ENCODE results near the gene TBC1D3B.
"Not testable (repeated sequence)": the region's sequence is repeated elsewhere in the genome, so short reads cannot be mapped to it uniquely, and the experiment has no call there.

Gene TBC1D3B

GRCh38 chr17:36176536-36176935, at the start of gene TBC1D3B:
TSS of gene TBC1D3B (minus strand) at chr17:36176636. CDS start at chr17:36175050, 1,586 bp downstream.
- DNase-seq (ENCODE audit: extremely low read depth in 1 of 2, low read depth in 1 of 2): not testable (repeated sequence)

- DNase-seq (ENCODE audit: extremely low read depth in 1 of 2, low read depth in 1 of 2): not testable (repeated sequence)
Observed at GRCh38 chr17:36222967-36223366, 46.5 kb upstream of the TBC1D3B start.

DNA sequence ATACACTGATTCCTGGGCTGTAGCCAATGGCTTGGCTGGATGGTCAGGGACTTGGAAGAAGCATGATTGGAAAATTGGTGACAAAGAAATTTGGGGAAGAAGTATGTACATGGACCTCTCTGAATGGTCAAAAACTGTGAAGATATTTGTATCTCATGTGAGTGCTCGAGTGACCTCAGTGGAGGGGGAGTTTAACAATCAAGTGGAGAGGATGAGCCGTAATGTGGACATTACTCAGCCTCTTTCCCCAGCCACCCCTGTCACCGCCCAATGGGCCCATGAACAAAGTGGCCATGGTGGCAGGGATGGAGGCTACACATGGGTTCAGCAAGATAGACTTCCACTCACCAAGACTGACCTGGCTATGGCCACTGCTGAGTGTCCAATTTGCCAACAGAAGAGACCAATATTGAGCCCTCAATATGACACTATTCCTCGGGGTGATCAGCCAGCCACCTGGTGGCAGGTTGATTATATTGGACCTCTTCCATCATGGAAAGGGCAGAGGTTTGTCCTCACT, 45.2 kb upstream of the TBC1D3B start:
- not testable (repeated sequence) for DNase-seq (ENCODE audit: extremely low read depth in 1 of 2, low read depth in 1 of 2)

DNA sequence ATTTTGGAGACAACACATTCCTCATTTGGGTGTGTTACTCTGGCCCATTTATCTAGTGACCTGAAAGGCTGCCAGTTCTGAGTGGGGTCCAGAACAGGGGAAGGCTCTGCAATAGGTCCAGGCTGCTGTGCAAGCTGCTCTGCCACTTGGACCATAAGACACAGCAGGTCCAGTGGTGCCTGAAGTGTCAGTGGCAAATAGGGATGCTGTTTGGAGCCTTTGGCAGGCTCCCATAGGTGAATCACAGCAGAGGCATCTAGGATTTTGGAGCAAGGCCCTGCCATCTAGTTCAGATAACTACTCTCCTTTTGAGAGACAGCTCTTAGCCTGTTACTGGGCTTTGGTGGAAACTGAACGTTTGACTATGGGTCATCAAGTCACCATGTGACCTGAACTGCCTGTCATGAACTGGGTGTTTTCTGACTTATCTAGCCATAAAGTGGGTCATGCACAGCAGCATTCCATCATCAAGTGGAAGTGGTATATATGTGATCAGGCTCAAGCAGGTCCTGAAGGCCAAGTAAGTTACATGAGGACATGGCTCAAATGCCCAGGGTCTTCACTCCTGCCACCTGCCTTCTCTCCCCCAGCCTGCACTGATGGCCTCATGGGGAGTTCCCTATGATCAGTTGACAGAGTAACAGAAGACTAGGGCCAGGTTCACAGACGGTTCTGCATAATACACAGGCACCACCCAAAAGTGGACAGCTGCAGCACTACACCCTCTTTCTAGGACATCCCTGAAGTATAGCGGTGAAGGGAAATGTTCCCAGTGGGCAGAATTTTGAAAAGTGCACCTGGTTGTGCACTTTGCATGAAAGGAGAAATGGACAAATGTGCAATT, 44.5 kb upstream of the TBC1D3B start:
- not testable (repeated sequence) for DNase-seq (ENCODE audit: extremely low read depth in 1 of 2, low read depth in 1 of 2)

DNA sequence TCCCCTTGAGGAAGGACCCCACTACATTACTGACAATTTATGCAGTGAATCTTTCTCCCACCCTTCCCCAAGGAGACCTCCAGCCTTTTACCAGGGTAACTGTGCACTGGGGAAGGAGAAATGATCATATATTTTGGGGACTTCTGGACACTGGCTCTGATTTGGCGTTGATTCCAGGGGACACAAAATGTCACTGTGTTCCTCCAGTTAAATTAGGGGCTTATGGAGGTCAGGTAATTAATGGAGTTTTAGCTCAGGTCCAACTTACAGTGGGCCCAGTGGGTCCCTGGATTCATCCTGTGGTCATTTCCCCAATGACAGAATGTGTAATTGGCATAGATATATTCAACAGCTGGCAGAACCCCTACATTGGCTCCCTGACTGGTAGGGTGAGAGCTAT, 43.1 kb upstream of the TBC1D3B start:
- DNase-seq (ENCODE audit: extremely low read depth in 1 of 2, low read depth in 1 of 2): not testable (repeated sequence)

DNA sequence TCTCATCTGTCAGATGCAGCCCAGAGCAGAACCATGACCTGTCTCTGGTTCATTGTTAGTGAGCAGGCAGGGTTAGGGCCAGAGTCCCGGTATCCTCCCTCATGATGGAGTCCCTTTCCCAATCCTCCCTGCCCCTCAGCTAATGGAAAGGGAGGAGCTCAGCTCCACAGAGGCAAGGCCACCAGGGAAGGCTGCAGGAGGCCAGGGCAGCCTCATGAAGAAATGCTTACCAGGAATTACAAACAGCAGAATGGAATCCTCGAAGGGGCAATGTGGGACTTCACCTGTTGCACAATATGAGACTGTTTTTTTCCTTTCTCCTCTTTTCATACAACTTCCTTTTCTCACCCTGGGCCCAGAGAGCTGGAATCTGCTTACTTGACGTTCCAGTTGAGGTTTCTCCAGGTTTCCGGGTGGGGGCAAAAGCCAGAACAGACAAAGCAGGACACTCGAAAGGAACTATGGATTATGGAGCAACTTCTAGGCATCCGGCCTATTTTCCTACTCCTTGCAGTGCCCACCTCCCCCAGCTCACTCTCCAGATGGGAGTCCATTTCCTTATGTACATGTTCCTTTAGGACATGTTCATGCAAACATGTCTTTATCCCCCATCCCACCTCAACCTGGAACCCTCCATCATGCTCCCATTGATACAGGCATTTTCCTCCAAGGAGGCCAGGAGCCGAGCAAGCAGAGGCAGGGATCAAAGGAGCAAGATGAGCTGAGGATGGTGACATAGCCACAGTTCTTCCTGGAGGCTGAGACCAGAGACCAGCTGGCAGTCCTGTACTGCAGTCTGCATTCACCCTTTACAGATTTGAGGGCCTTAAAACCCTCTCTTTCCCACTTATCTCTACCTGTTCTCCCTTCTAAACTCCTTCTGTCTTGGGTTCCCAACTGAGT, 39.2 kb upstream of the TBC1D3B start:
- DNase-seq (ENCODE audit: extremely low read depth in 1 of 2, low read depth in 1 of 2): not testable (repeated sequence)

- no peak for DNase-seq (ENCODE audit: extremely low read depth in 1 of 2, low read depth in 1 of 2)
Observed at GRCh38 chr17:36214918-36215317, 38.5 kb upstream of the TBC1D3B start.

DNA sequence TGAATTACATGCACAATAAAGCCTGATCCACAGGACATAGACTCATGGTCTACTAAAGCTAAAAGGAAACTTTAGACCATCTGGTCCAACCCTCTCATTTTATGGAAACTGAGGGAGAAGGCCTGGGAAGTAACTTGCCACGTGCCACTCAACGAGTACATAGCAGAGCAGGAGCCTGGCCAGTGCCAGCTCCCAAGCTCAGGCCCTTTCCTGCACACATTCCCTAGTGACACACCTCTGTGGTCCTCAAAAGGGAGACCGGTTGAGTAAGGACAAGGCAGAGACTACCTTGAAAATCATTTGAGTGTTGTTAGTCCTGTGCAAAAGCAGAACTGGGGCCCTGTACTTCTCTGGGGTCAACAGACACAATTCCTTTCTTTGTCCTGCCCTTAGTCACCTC, 37.3 kb upstream of the TBC1D3B start:
- no peak for DNase-seq (ENCODE audit: extremely low read depth in 1 of 2, low read depth in 1 of 2)

- no peak for DNase-seq (ENCODE audit: extremely low read depth in 1 of 2, low read depth in 1 of 2)
Observed at GRCh38 chr17:36212966-36213365, 36.5 kb upstream of the TBC1D3B start.

GRCh38 chr17:36212272-36212605, 35.8 kb upstream of the TBC1D3B start:
- DNase-seq (ENCODE audit: extremely low read depth in 1 of 2, low read depth in 1 of 2): no peak

DNA sequence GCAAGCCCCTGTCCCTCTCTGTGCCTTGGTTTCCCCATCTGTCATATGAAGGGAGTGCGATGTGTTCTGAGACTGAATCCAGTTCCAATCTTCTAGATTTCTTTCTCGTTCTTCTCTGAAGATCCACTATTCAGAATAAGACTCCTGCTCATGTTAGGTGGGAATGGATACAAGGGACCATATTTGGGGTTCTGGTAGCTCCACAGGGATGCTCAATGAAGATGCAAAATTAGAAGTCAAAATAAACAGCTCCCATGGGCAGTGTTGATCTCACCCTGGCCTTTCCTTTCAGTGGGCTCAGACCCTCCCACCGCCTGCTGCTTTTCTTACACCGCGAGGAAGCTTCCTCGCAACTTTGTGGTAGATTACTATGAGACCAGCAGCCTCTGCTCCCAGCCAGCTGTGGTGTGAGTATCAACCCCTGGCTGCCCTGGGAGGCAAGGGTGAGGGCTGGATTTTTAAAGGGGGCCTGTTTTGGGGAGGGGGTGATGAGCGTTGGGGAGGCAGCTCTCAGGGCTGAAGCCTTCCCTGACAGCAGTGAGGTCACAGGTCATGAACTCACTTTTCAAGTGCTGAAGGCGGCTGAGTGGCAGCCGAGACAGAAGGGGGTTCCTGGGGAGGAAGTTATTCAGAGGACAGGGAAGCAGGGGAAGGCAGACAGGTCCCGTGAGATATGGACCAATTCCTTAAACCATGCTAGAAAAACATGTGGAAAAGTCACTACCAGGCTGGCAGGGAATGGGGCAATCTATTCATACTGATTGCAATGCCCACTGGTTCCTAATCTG, 35.2 kb upstream of the TBC1D3B start:
- DNase-seq (ENCODE audit: extremely low read depth in 1 of 2, low read depth in 1 of 2): not testable (repeated sequence)

- not testable (repeated sequence) for DNase-seq (ENCODE audit: extremely low read depth in 1 of 2, low read depth in 1 of 2)
Observed at GRCh38 chr17:36210439-36211211, 34.2 kb upstream of the TBC1D3B start, which contains the start of gene CCL4L2. TSS of gene CCL4L2 (plus strand) at chr17:36211063.

- DNase-seq (ENCODE audit: extremely low read depth in 1 of 2, low read depth in 1 of 2): no peak
Observed at GRCh38 chr17:36209575-36209974, 33.1 kb upstream of the TBC1D3B start.

DNA sequence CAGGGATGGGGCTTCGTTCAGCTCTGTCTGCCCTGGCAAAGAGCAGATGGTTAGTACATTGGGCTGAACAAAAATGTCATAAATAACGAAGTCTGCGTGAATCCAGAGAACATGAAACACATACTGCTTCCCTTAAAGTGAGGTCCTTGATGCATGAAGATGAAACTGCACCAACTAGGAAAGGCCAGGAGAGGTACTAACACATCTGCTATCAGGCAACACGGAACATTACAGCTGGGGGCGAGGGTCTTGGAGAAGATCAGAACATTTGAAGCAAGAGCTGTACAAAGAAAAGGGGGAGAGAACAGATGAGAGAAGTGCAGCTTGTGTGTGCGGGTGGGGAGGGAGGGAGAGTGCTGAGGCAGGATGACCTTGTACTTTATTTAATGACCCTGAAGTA, 30.9 kb upstream of the TBC1D3B start:
- DNase-seq (ENCODE audit: extremely low read depth in 1 of 2, low read depth in 1 of 2): not testable (repeated sequence)

GRCh38 chr17:36206486-36206821, 30.0 kb upstream of the TBC1D3B start:
- DNase-seq (ENCODE audit: extremely low read depth in 1 of 2, low read depth in 1 of 2): not testable (repeated sequence)

GRCh38 chr17:36205637-36206485, 29.4 kb upstream of the TBC1D3B start:
- DNase-seq (ENCODE audit: extremely low read depth in 1 of 2, low read depth in 1 of 2): no peak

DNA sequence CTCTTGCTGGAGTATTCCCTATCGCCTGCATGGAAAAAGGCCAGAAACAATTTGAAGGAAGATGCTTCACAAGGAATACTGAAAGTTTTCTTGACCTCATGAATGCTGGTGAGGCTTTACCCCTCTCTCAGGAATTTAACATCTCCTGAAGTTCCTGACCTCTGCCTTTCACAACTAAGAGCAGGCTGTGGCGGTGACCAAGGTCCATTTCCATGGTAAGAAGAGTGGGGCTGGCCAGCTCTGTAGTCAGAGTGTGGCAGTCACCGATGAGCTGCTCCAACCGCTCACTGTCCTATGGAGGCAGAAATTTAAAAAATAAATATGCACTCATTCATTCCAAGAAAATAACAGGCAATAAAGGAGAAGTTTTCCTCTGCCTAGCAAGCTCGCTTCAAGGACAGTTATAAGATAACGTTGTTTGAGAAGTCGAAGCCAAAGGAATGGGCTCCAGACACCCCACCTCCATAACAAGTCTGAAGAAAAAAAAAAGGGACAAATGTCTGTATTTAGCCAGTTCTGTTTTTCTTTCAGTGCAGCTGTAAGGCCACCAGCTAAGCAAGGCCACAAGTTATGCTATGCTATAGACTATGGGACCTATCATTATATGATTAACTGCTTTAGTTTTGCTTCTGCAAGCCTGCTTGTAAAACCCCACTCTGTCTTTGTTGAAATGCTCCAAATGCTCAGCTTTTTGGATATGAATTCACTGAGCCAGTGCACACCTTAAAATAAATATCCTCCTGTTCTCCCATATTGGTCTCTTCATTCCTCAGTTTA, 28.5 kb upstream of the TBC1D3B start:
- no peak for DNase-seq (ENCODE audit: extremely low read depth in 1 of 2, low read depth in 1 of 2)

GRCh38 chr17:36203335-36203734, 26.9 kb upstream of the TBC1D3B start:
- no peak for DNase-seq (ENCODE audit: extremely low read depth in 1 of 2, low read depth in 1 of 2)

All from activated CD8-positive, alpha-beta memory T cell treated with anti-CD3 and anti-CD28 coated beads for 1 hour (primary cell).